Measurements from ENCODE around the gene KCNAB1. TPM values are rescaled to one million over a fixed set of nuclear protein-coding genes. Genes with fewer than 3 reads are reported as not detected.

The KCNAB1 gene
- total RNA-seq, 1 experiment from 2014 or later: not detected

- no peaks in the 10 kb centered on the region for H3K9me3 ChIP-seq (ENCODE audit: control insufficient read depth in 1 of 2, insufficient read depth in 1 of 2, low read depth in 1 of 2, low read length in 2 of 2)
- no peak overlapping the region for H3K4me2 ChIP-seq (ENCODE audit: low read length)
- H3K27ac ChIP-seq (ENCODE audit: low read depth, low read length): no peak overlapping the region
- ChIA-PET RAD21 (ENCODE audit: low non-redundant PET in 1 of 2, low total read pairs in 2 of 2, uncharacterized antibody in 2 of 2, unreplicated experiment in 2 of 2) (no interaction called here), POLR2A (no interaction called here), CTCF (no interaction called here)
- peaks cover 6% of the 10 kb centered on the region; the same call in 1 of the 2 replicates for H4K20me1 ChIP-seq (ENCODE audit: insufficient read depth)
- peaks cover 0 to 3% of the 10 kb centered on the region in 2 experiments; a peak in 1 of 4 replicates for H3K4me1 ChIP-seq (ENCODE audit: control insufficient read depth in 1 of 2, insufficient read depth in 2 of 2, low read length in 2 of 2)
- H3K9me2 ChIP-seq (ENCODE audit: insufficient read depth): no peaks in the 10 kb centered on the region
- H3K36me3 ChIP-seq (ENCODE audit: control insufficient read depth in 1 of 2, insufficient read depth in 2 of 2, low read length in 2 of 2): peaks cover 34 to 89% of the 10 kb centered on the region in 2 experiments
- no peak for DNase-seq (ENCODE audit: low read depth, low spot score)
- intact Hi-C loops (cut with micrococcal nuclease): no loop called here
- no peaks in the 10 kb centered on the region for H3K27me3 ChIP-seq (ENCODE audit: insufficient read depth, low read length)
- H3K4me3 ChIP-seq (replicated peaks in 1 of 2; ENCODE audit: low read depth in 1 of 2, low read length in 2 of 2): no peak overlapping the region
- BruUV-seq (replicated peaks): no TSS peak
- H3K79me2 ChIP-seq (ENCODE audit: insufficient read depth, low read length): peaks cover 92% of the 10 kb centered on the region
- H3K9ac ChIP-seq (ENCODE audit: low read length): no peak overlapping the region
- TF ChIP-seq MAX (IDR thresholded peaks at IDR 0.05) (no peak), CTCF (IDR thresholded peaks at IDR 0.05 in 2 of 3, conservative IDR thresholded peaks at IDR 0.05 in 1 of 3; ENCODE audit: borderline replicate concordance in 1 of 3, insufficient read depth in 1 of 3, low read depth in 2 of 3, low read length in 2 of 3) (no peak), TCF7L2 (IDR thresholded peaks at IDR 0.05; ENCODE audit: borderline replicate concordance, extremely low read depth, insufficient read depth, insufficient read length) (no peak), EZH2 (IDR thresholded peaks at IDR 0.05) (no peak), SIN3A (IDR thresholded peaks at IDR 0.05; ENCODE audit: low read depth) (no peak), ATF3 (IDR thresholded peaks at IDR 0.05) (no peak), RAD21 (IDR thresholded peaks at IDR 0.05; ENCODE audit: low read depth) (no peak), SP1 (IDR thresholded peaks at IDR 0.05; ENCODE audit: low read depth) (no peak), CBX3 (IDR thresholded peaks at IDR 0.05; ENCODE audit: low read depth) (no peak), ZBTB33 (IDR thresholded peaks at IDR 0.05; ENCODE audit: extremely low read depth, insufficient replicate concordance, low read length) (no peak), POLR2AphosphoS5 (IDR thresholded peaks at IDR 0.05; ENCODE audit: low read depth, low read length) (no peak)
- ATAC-seq: no peak
- no peak overlapping the region for H2AFZ ChIP-seq (ENCODE audit: low read depth, low read length, poor library complexity, severe bottlenecking)
These were observed 427.8 kb downstream of the KCNAB1 start for GRCh38 chr3:156548041-156548687.

Measured in HCT116 (cell line).